ENCODE data around the gene MTX3.

Gene MTX3

GRCh38 chr5:79983618-79984017 is 7.4 kb downstream of the MTX3 start:
- Histone ChIP-seq H3K36me3 (ENCODE audit: control insufficient read depth, insufficient read depth, low read length) (peaks cover 1% of the 10 kb centered on the region; the same call in 1 of the 2 replicates), H3K27me3 (replicated peaks; ENCODE audit: control insufficient read depth, insufficient read depth, low read length) (no peaks in the 10 kb centered on the region), H3K4me3 (replicated peaks; ENCODE audit: low read depth, low read length) (no peak overlapping the region)
- DNase-seq (ENCODE audit: extremely low read depth, insufficient read length): no peak
- TF ChIP-seq CTCF (IDR thresholded peaks at IDR 0.05; ENCODE audit: insufficient read depth, low read length, poor library complexity, severe bottlenecking): no peak

GRCh38 chr5:79982136-79982535 is 8.9 kb downstream of the MTX3 start:
- Histone ChIP-seq H3K27me3 (replicated peaks; ENCODE audit: control insufficient read depth, insufficient read depth, low read length) (no peaks in the 10 kb centered on the region), H3K4me3 (replicated peaks; ENCODE audit: low read depth, low read length) (no peak overlapping the region), H3K36me3 (ENCODE audit: control insufficient read depth, insufficient read depth, low read length) (peaks cover 3% of the 10 kb centered on the region)
- no peak for DNase-seq (ENCODE audit: extremely low read depth, insufficient read length)
- no peak for TF ChIP-seq CTCF (IDR thresholded peaks at IDR 0.05; ENCODE audit: insufficient read depth, low read length, poor library complexity, severe bottlenecking)

GRCh38 chr5:79976759-79977515 is 14.1 kb downstream of the MTX3 start:
- Histone ChIP-seq H3K36me3 (ENCODE audit: control insufficient read depth, insufficient read depth, low read length) (peaks cover 2% of the 10 kb centered on the region; the same call in 1 of the 2 replicates), H3K27me3 (replicated peaks; ENCODE audit: control insufficient read depth, insufficient read depth, low read length) (no peaks in the 10 kb centered on the region), H3K4me3 (replicated peaks; ENCODE audit: low read depth, low read length) (no peak overlapping the region)
- DNase-seq (ENCODE audit: extremely low read depth, insufficient read length): no peak
- no peak for TF ChIP-seq CTCF (IDR thresholded peaks at IDR 0.05; ENCODE audit: insufficient read depth, low read length, poor library complexity, severe bottlenecking)

- Histone ChIP-seq H3K4me3 (replicated peaks; ENCODE audit: low read depth, low read length) (no peak overlapping the region), H3K36me3 (ENCODE audit: control insufficient read depth, insufficient read depth, low read length) (peaks cover 2% of the 10 kb centered on the region; the same call in 1 of the 2 replicates), H3K27me3 (replicated peaks; ENCODE audit: control insufficient read depth, insufficient read depth, low read length) (no peaks in the 10 kb centered on the region)
- no peak for TF ChIP-seq CTCF (IDR thresholded peaks at IDR 0.05; ENCODE audit: insufficient read depth, low read length, poor library complexity, severe bottlenecking)
- no peak for DNase-seq (ENCODE audit: extremely low read depth, insufficient read length)
Observed at GRCh38 chr5:79975422-79975821, 15.6 kb downstream of the MTX3 start.

- TF ChIP-seq CTCF (IDR thresholded peaks at IDR 0.05; ENCODE audit: insufficient read depth, low read length, poor library complexity, severe bottlenecking): no peak
- DNase-seq (ENCODE audit: extremely low read depth, insufficient read length): no peak
- peaks cover 2% of the 10 kb centered on the region; the same call in 1 of the 2 replicates for H3K36me3 ChIP-seq (ENCODE audit: control insufficient read depth, insufficient read depth, low read length)
- no peak overlapping the region for H3K4me3 ChIP-seq (replicated peaks; ENCODE audit: low read depth, low read length)
- no peaks in the 10 kb centered on the region for H3K27me3 ChIP-seq (replicated peaks; ENCODE audit: control insufficient read depth, insufficient read depth, low read length)
Observed at GRCh38 chr5:79974886-79975285, 16.2 kb downstream of the MTX3 start.
